Mucosa of descending colon (tissue), 3 donors: ENCODE data around the gene UGT1A7. TPM values are rescaled to one million over a fixed set of nuclear protein-coding genes. Genes with fewer than 3 reads are reported as not detected.

Experiments
- ATAC-seq: fragments of 200-7000 bp; cut with Tn5 transposase; one replicate; pipeline ENCODE4 v1.9.1; 2020; ENCODE audit warnings: mild to moderate bottlenecking, moderate library complexity
- DNase-seq, 3 donors: peaks; one replicate each; pipeline ENCODE4 v3.0.0-alpha.2; 2020
- H3K36me3 ChIP-seq: fragments of 200-600 bp; one replicate; pipeline ENCODE4 v1.8.0; 2021; ENCODE audit warnings: low read depth, mild to moderate bottlenecking
- H3K4me1 ChIP-seq: fragments of 200-600 bp; one replicate; pipeline ENCODE4 v1.8.0; 2021; ENCODE audit warnings: low read depth, mild to moderate bottlenecking
- H3K4me3 ChIP-seq: fragments of 200-600 bp; one replicate; pipeline ENCODE4 v1.8.0; 2021; ENCODE audit warnings: mild to moderate bottlenecking
- H3K9me3 ChIP-seq: fragments of 200-600 bp; one replicate; pipeline ENCODE4 v1.8.0; 2021; ENCODE audit warnings: mild to moderate bottlenecking
- CTCF ChIP-seq: fragments of 200-600 bp; IDR thresholded peaks from one replicate; pipeline ENCODE4 v1.8.0; 2022; ENCODE audit warnings: antibody characterized with exemption, mild to moderate bottlenecking
- intact Hi-C, 2 donors: fragments of 100-400 bp; cut with DNase I in 1 of 2; cut with micrococcal nuclease in 1 of 2; formaldehyde crosslinking; loops; one replicate each; pipeline versions ENCODE4 v1.11.0 to v1.11.1; 2022; cut with DNase I, micrococcal nuclease
- total RNA-seq, 3 donors: library from RNA; stranded (reverse); fragmentation: NEBNext Ultra II Directional in 2 of 3; extraction: Animal tissue kit (Norgen Biotek cat#: 25700) in 2 of 3; gene quantifications; one replicate each; pipeline versions ENCODE4 v1.2.1 to v1.2.4, GENCODE V29; 2021 to 2023
- donor health status: DM: no; HTN: no; CAD: no; lungs with moderate emphysema.
- donor health status: DM: no; HTN: no; CAD: no.
- donor health status: DM: no; HTN: yes; CAD: no.

The UGT1A7 gene
- total RNA-seq, 3 donors from 2014 or later: 5.4 to 19.5 (median 5.9) TPM

- no peaks in the 10 kb centered on the region for H3K36me3 ChIP-seq
- H3K9me3 ChIP-seq: no peaks in the 10 kb centered on the region
- H3K4me1 ChIP-seq: no peaks in the 10 kb centered on the region
- no peak for TF ChIP-seq CTCF
- intact Hi-C loops: no loop called here
- ATAC-seq: no peak
- no peak overlapping the region for H3K4me3 ChIP-seq
- DNase-seq: no peak
Observed at GRCh38 chr2:233810385-233810784, 128.7 kb downstream of the UGT1A7 start.

GRCh38 chr2:233811087-233811486 is 129.4 kb downstream of the UGT1A7 start:
- no peak for DNase-seq
- intact Hi-C loops: no loop called here
- Histone ChIP-seq H3K4me3 (no peak overlapping the region), H3K36me3 (no peaks in the 10 kb centered on the region), H3K4me1 (no peaks in the 10 kb centered on the region), H3K9me3 (no peaks in the 10 kb centered on the region)
- ATAC-seq: no peak
- TF ChIP-seq CTCF: no peak

GRCh38 chr2:233811732-233812131 is 130.0 kb downstream of the UGT1A7 start:
- DNase-seq (no peak), ATAC-seq (no peak)
- H3K4me3 ChIP-seq: no peak overlapping the region
- H3K4me1 ChIP-seq: no peaks in the 10 kb centered on the region
- intact Hi-C loops: no loop called here
- H3K36me3 ChIP-seq: no peaks in the 10 kb centered on the region
- H3K9me3 ChIP-seq: no peaks in the 10 kb centered on the region
- TF ChIP-seq CTCF: no peak

- no peak for DNase-seq
Observed at GRCh38 chr2:233813236-233814055, 131.7 kb downstream of the UGT1A7 start.

GRCh38 chr2:233814056-233814835 is 132.5 kb downstream of the UGT1A7 start:
- peak; percentile 19 for ATAC-seq
- no peaks in the 10 kb centered on the region for H3K4me1 ChIP-seq
- H3K4me3 ChIP-seq: no peak overlapping the region
- intact Hi-C loops: no loop called here
- H3K9me3 ChIP-seq: no peaks in the 10 kb centered on the region
- peak in 1 of 3 donors; percentile 13 for DNase-seq
- no peak for TF ChIP-seq CTCF
- no peaks in the 10 kb centered on the region for H3K36me3 ChIP-seq

More at GRCh38 chr2:233813236-233814055, 131.7 kb downstream of the UGT1A7 start:
- ATAC-seq: no peak
- Histone ChIP-seq H3K4me1 (no peaks in the 10 kb centered on the region), H3K4me3 (no peak overlapping the region), H3K36me3 (no peaks in the 10 kb centered on the region), H3K9me3 (no peaks in the 10 kb centered on the region)
- intact Hi-C loops: no loop called here
- no peak for TF ChIP-seq CTCF
